HepG2 (cell line): ENCODE measurements around the gene GATAD2B. TPM values are rescaled to one million over a fixed set of nuclear protein-coding genes. Genes with fewer than 3 reads are reported as not detected.

Experiments used
- ATAC-seq: fragments of 200-7000 bp; cut with Tn5 transposase; 3 replicates; pipeline ENCODE4 v1.9.1; 2020; ENCODE audit warnings: mild to moderate bottlenecking, moderate library complexity
- BruUV-seq: library from RNA; stranded (reverse); fragments of 400-500 nt; replicated peaks from 2 replicates; lab custom pipeline; 2021; lab: Mats Ljungman, UMichigan
- CTCF ChIA-PET: fragments of 300-600 bp; formaldehyde crosslinking; extraction: SDS; loops from one replicate; lab custom pipeline; 2021; ENCODE audit warnings: low total read pairs, inconsistent platforms, low intra/inter-chr PET ratio; lab: Yijun Ruan, JAX
- POLR2A ChIA-PET: fragments of 350-600 bp; sonication (Branson Sonifier 250); formaldehyde crosslinking; loops from one replicate; lab custom pipeline; 2020; ENCODE audit warnings: antibody characterized with exemption, inconsistent platforms; lab: Yijun Ruan, JAX
- DNase-seq: peaks from one replicate; pipeline ENCODE4 v3.0.0-alpha.2; 2015; ENCODE audit warnings: low spot score
- FAIRE-seq: peaks from 3 replicates; lab custom pipeline; 2011; peaks lifted over from hg19 to GRCh38; lab: Jason Lieb, UNC
- H2AFZ ChIP-seq: one replicate; pipeline ENCODE4 v1.6.1; 2011; ENCODE audit warnings: low read length, inconsistent platforms
- H3K27ac ChIP-seq: fragments of 300-600 bp; 3 replicates; pipeline ENCODE4 v1.8.0; 2011; ENCODE audit warnings: mixed run types, mild to moderate bottlenecking, mixed read lengths, low read length, inconsistent platforms; ENCODE audit not compliant: insufficient read depth; ENCODE audit errors: extremely low read length
- H3K27me3 ChIP-seq, 2 experiments: fragments of 200-600 bp in 1 of 2; 2 replicates in 1 of 2; 3 replicates in 1 of 2; pipeline versions ENCODE4 v1.6.0 to v1.8.0; 2011; ENCODE audit warnings: low read length in 2 of 2, mild to moderate bottlenecking in 2 of 2, moderate library complexity in 2 of 2, inconsistent platforms in 1 of 2; ENCODE audit not compliant: insufficient read depth in 2 of 2, control insufficient read depth in 1 of 2
- H3K36me3 ChIP-seq, 2 experiments: fragments of 200-600 bp in 1 of 2; replicated peaks in 1 of 2; 2 replicates in 1 of 2; 3 replicates in 1 of 2; pipeline versions ENCODE4 v1.5.1 to v1.8.0; 2011; ENCODE audit warnings: low read length in 2 of 2, inconsistent platforms in 1 of 2; ENCODE audit not compliant: insufficient read depth in 2 of 2, control insufficient read depth in 1 of 2
- H3K4me1 ChIP-seq: 2 replicates; pipeline ENCODE4 v1.5.1; 2012; ENCODE audit warnings: low read length, inconsistent platforms; ENCODE audit not compliant: insufficient read depth
- H3K4me2 ChIP-seq: 2 replicates; pipeline ENCODE4 v1.6.0; 2011; ENCODE audit warnings: low read depth, low read length, inconsistent platforms
- H3K4me3 ChIP-seq, 3 experiments: fragments of 200-600 bp in 1 of 3; sonication (generic), shearing (Covaris generic) in 1 of 3; replicated peaks in 1 of 3; 2 replicates each; pipeline ENCODE4 v1.5.1; 2011 to 2016; ENCODE audit warnings: low read length in 3 of 3, inconsistent platforms in 2 of 3, low read depth in 2 of 3, mild to moderate bottlenecking in 2 of 3, control low read depth in 1 of 3, mixed read lengths in 1 of 3; ENCODE audit not compliant: insufficient read depth in 1 of 3
- H3K79me2 ChIP-seq: one replicate; pipeline ENCODE4 v1.6.1; 2011; ENCODE audit warnings: low read length, inconsistent platforms; ENCODE audit not compliant: insufficient read depth
- H3K9ac ChIP-seq: 2 replicates; pipeline ENCODE4 v1.6.0; 2011; ENCODE audit warnings: mild to moderate bottlenecking, low read depth, low read length, inconsistent platforms; ENCODE audit not compliant: insufficient read depth
- H3K9me3 ChIP-seq: 2 replicates; pipeline ENCODE4 v1.5.1; 2012; ENCODE audit warnings: mild to moderate bottlenecking, low read length
- H4K20me1 ChIP-seq: 2 replicates; pipeline ENCODE4 v1.6.0; 2011; ENCODE audit warnings: inconsistent platforms, mild to moderate bottlenecking, low read length, moderate library complexity; ENCODE audit not compliant: insufficient read depth
- HDAC6 ChIP-seq: fragments of 200-600 bp; sonication (generic); IDR thresholded peaks from 2 replicates; pipeline ENCODE4 v1.7.0; 2017; ENCODE audit warnings: mild to moderate bottlenecking, antibody characterized with exemption, low read length, low read depth
- HOXA5 ChIP-seq: sonication (generic); formaldehyde crosslinking; IDR thresholded peaks from 2 replicates; pipeline ENCODE4 v1.4.0; 2020; ENCODE audit warnings: missing genetic modification reagents
- MTA3 ChIP-seq: sonication (generic); formaldehyde crosslinking; IDR thresholded peaks from 2 replicates; pipeline ENCODE4 v1.4.0; 2020; ENCODE audit warnings: missing genetic modification reagents
- RFX5 ChIP-seq: IDR thresholded peaks from 2 replicates; pipeline ENCODE4 v1.6.1; 2011; ENCODE audit warnings: low read depth, low read length, improper control_type of control experiment
- TEAD3 ChIP-seq: optimal IDR thresholded peaks from 2 replicates; pipeline ENCODE3; 2016; ENCODE audit warnings: borderline replicate concordance
- WGBS: methylation state at CpG from one replicate; pipeline ENCODE4 v1.1.6; 2017; ENCODE audit warnings: low lambda C conversion rate; 5-methylcytosine and 5-hydroxymethylcytosine counted together
- in situ Hi-C: cut with HindIII; loops from 2 replicates; pipeline ENCODE4 v1.10.0; 2017; ENCODE audit warnings: low pct_unique_long_range_greater_than_20kb; ENCODE audit not compliant: extremely low pct_ligation_motif_present
- intact Hi-C: fragments of 100-400 bp; cut with micrococcal nuclease; formaldehyde crosslinking; loops from one replicate; pipeline ENCODE4 v1.10.0; 2022; ENCODE audit not compliant: unreplicated experiment
- polyA plus RNA-seq, 8 experiments: library from polyadenylated mRNA; depleted of rRNA in 3 of 8; stranded (reverse) in 7 of 8; unstranded in 1 of 8; fragments of >200 nt; fragmentation: Illumina TruSeq in 4 of 8; extraction: Trizol in 4 of 8; gene quantifications; 2 replicates each; pipeline versions ENCODE4 v1.2.1 to v1.2.3, GENCODE V29; 2011 to 2016; ENCODE audit warnings: low read depth in 4 of 8, missing spikeins in 1 of 8, mixed read lengths in 1 of 8; ENCODE audit not compliant: insufficient read depth in 1 of 8
- total RNA-seq, 5 experiments: library from RNA; depleted of rRNA; stranded (reverse); fragments of >200 nt; fragmentation: Illumina TruSeq; extraction: Trizol; gene quantifications; 2 replicates each; pipeline ENCODE4 v1.2.3, GENCODE V29; 2016; ENCODE audit warnings: low read depth in 1 of 5
- TF ChIP-seq, protein P1 (sequence below): IDR thresholded peaks from 2 replicates; pipeline ENCODE4 v1.6.1; 2016; ENCODE audit warnings: low read depth, control low read depth

The GATAD2B gene
- total and polyA plus RNA-seq, 2 of the 13 experiments (the other 11 are each of a cell fraction or from before 2014, with no cell fraction given) = 3.2 to 5.2 TPM

DNA sequence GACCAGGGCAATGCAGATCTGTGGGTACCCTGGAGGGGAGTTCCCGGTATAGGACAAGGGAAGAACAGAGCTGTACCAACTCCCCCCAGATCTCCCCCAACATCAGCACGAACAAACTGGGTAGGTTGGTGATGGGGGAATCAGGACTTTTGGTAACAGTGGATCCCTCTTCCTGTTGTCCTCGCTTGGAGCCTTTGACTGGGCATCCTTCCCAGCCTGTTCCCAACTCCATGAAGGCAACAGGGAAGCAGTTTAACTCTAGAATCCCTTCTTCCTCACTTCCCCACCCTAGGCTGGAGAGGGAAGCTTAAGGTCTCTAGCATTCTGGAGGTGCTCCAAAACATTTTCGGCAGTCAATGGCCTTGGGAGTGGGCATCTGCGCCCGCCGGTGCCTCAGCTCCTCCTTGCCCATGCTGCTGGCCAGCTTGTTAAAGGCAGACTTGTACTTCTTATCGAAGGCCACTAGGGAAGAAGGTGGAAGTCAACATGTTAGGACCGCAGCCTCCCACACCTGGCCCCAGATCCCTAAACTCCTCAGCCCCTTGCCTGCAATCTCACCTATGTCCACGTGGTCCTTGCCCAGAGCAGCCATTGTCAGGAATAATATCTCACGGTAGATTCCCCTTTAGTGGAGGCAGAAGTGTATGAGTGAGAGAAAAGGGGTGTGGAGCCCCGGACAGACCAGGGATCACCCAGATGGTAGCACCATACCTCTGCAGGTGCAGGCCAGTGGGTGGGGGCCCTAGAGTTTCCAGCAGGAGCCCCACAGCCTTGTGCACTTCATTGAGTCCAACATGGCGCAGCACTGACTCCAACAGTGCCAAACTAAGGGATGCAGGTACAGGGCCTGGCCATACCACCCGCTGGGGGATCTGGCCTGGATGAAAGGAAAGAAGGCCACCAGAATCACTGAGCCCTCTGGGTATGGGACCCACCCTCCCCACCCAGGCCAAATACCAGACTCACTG is 7.5 kb upstream of the GATAD2B start:
- no peak for DNase-seq
- no peak for TF ChIP-seq TEAD3 (CRISPR knock-in tag)
- no peak for TF ChIP-seq HOXA5 (CRISPR knock-in tag)
- TF ChIP-seq, protein P1, sequence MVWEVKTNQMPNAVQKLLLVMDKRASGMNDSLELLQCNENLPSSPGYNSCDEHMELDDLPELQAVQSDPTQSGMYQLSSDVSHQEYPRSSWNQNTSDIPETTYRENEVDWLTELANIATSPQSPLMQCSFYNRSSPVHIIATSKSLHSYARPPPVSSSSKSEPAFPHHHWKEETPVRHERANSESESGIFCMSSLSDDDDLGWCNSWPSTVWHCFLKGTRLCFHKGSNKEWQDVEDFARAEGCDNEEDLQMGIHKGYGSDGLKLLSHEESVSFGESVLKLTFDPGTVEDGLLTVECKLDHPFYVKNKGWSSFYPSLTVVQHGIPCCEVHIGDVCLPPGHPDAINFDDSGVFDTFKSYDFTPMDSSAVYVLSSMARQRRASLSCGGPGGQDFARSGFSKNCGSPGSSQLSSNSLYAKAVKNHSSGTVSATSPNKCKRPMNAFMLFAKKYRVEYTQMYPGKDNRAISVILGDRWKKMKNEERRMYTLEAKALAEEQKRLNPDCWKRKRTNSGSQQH (CRISPR knock-in tag) = no peak
- no peak for TF ChIP-seq MTA3 (CRISPR knock-in tag)
- TF ChIP-seq HDAC6 = no peak
- no peak for TF ChIP-seq RFX5
- CTCF ChIA-PET = no interaction called here
- H4K20me1 ChIP-seq = no peaks in the 10 kb centered on the region
- intact Hi-C loops = no loop called here
- POLR2A ChIA-PET = interaction anchor here (1.2 to 2.2 kb wide), 3 partner anchors 9 to 37 kb away, joined by 3 to 6 read pairs (median 4); partner anchors contain the start of gene CREB3L4
- no peaks in the 10 kb centered on the region for H3K79me2 ChIP-seq
- no peaks in the 10 kb centered on the region for H3K9me3 ChIP-seq
- no peak overlapping the region for H2AFZ ChIP-seq
- H3K4me2 ChIP-seq = no peak overlapping the region
- no peaks in the 10 kb centered on the region for H3K27me3 ChIP-seq
- 89% methylated on average over 9 of the region's 14 CpGs for WGBS
- no TSS peak for BruUV-seq
- in situ Hi-C loops = no loop called here
- peak; percentile 32; the same call in 2 of the 3 replicates for ATAC-seq
- FAIRE-seq = no peak
- no peaks in the 10 kb centered on the region for H3K4me1 ChIP-seq
- H3K27ac ChIP-seq = no peak overlapping the region
- H3K4me3 ChIP-seq = no peak overlapping the region
- H3K9ac ChIP-seq = no peak overlapping the region
- H3K36me3 ChIP-seq = peaks cover 8 to 25% of the 10 kb centered on the region in 2 experiments; a peak in 3 of 5 replicates
